K562 (cell line): Measurements from ENCODE around the gene C20orf173. TPM values are rescaled to one million over a fixed set of nuclear protein-coding genes. Genes with fewer than 3 reads are reported as not detected.

ENCODE experiments used
- ARID4B ChIP-seq: sonication (generic); formaldehyde crosslinking; IDR thresholded peaks from 2 replicates; pipeline ENCODE4 v1.8.0; 2022; ENCODE audit warnings: mild to moderate bottlenecking, missing genetic modification reagents
- CHCHD3 ChIP-seq: fragments of 250-450 bp; sonication (Bioruptor Pico); IDR thresholded peaks from 2 replicates; pipeline ENCODE4 v2.1.2; 2022; ENCODE audit warnings: mild to moderate bottlenecking
- GABPB1 ChIP-seq: sonication (generic); formaldehyde crosslinking; IDR thresholded peaks from 2 replicates; pipeline ENCODE4 v1.8.0; 2022; ENCODE audit warnings: mild to moderate bottlenecking, missing genetic modification reagents
- MCM5 ChIP-seq: fragments of 450-650 bp; IDR thresholded peaks from 2 replicates; pipeline ENCODE4 v1.6.1; 2016; ENCODE audit warnings: low read depth
- NFRKB ChIP-seq: fragments of 450-650 bp; IDR thresholded peaks from 2 replicates; pipeline ENCODE4 v1.6.1; 2016; ENCODE audit warnings: low read depth
- RB1 ChIP-seq: fragments of 450-650 bp; IDR thresholded peaks from 2 replicates; pipeline ENCODE4 v1.6.1; 2017; ENCODE audit warnings: low read depth, mild to moderate bottlenecking
- ZBTB2 ChIP-seq: fragments of 450-650 bp; IDR thresholded peaks from 2 replicates; pipeline ENCODE4 v1.6.1; 2016; ENCODE audit warnings: antibody characterized with exemption
- ZNF639 ChIP-seq, 2 experiments: fragments of 200-800 bp in 1 of 2; sonication (Bioruptor generic) in 1 of 2; sonication (generic) in 1 of 2; formaldehyde crosslinking in 1 of 2; IDR thresholded peaks in 1 of 2; conservative IDR thresholded peaks in 1 of 2; 2 replicates each; pipeline versions ENCODE4 v1.5.0 to v1.6.1; 2016 to 2020; ENCODE audit warnings: missing compliant biosample characterization in 1 of 2, missing genetic modification characterization in 1 of 2, missing genetic modification reagents in 1 of 2
- ZNF785 ChIP-seq: fragments of 250-450 bp; sonication (Bioruptor Pico); IDR thresholded peaks from 2 replicates; pipeline ENCODE4 v1.4.0; 2020; ENCODE audit warnings: mild to moderate bottlenecking
- polyA plus RNA-seq, 8 experiments: library from polyadenylated mRNA; depleted of rRNA in 4 of 8; stranded (reverse) in 5 of 8; unstranded in 3 of 8; fragments of >200 nt; fragmentation: Nextera tagmentation in 2 of 8; fragmentation: Illumina TruSeq in 1 of 8; extraction: Ambion mirVana in 2 of 8; extraction: Trizol in 1 of 8; gene quantifications; 2 replicates each; pipeline versions ENCODE4 v1.2.1 to v1.2.3, GENCODE V29; 2011 to 2014; ENCODE audit warnings: inconsistent platforms in 1 of 8, missing spikeins in 1 of 8
- total RNA-seq, 7 experiments: library from RNA; depleted of rRNA in 6 of 7; stranded (reverse); fragments of >200 nt in 6 of 7; fragmentation: Illumina TruSeq in 2 of 7; extraction: Trizol in 2 of 7; gene quantifications; 2 replicates each; pipeline versions ENCODE4 v1.2.1 to v1.2.3, GENCODE V29; 2011 to 2021; ENCODE audit warnings: low replicate concordance in 1 of 7

C20orf173 gene
- total and polyA plus RNA-seq, 9 of the 15 experiments (the other 6 are each of a cell fraction or from before 2014, with no cell fraction given), result not detected

GRCh38 chr20:35541783-35542662 lies 12.6 kb upstream of the C20orf173 start, which contains the start of gene ERGIC3 (continued):
- TF ChIP-seq ZNF639 (CRISPR knock-in tag; conservative IDR thresholded peaks at IDR 0.05 in 1 of 2, IDR thresholded peaks at IDR 0.05 in 1 of 2), result no peak
- peak; percentile 61; the same call in 1 of the 2 replicates for TF ChIP-seq NFRKB
- peak; percentile 65; the same call in 1 of the 2 replicates for TF ChIP-seq RB1
- no peak for TF ChIP-seq MCM5
- peak; percentile 98 for TF ChIP-seq GABPB1 (CRISPR knock-in tag)
- no peak for TF ChIP-seq CHCHD3
- no peak for TF ChIP-seq ZNF785 (CRISPR knock-in tag)
- TF ChIP-seq ZBTB2, result peak; percentile 95
- TF ChIP-seq ARID4B (CRISPR knock-in tag), result peak; percentile 61; the same call in 1 of the 2 replicates
